Measurements from ENCODE around the gene USP54. TPM values are rescaled to one million over a fixed set of nuclear protein-coding genes. Genes with fewer than 3 reads are reported as not detected.

USP54 gene
- total and polyA plus RNA-seq, 9 of the 15 experiments (the other 6 are each of a cell fraction or from before 2014, with no cell fraction given) = 3.8 to 40.1 (median 16.9) TPM

DNA sequence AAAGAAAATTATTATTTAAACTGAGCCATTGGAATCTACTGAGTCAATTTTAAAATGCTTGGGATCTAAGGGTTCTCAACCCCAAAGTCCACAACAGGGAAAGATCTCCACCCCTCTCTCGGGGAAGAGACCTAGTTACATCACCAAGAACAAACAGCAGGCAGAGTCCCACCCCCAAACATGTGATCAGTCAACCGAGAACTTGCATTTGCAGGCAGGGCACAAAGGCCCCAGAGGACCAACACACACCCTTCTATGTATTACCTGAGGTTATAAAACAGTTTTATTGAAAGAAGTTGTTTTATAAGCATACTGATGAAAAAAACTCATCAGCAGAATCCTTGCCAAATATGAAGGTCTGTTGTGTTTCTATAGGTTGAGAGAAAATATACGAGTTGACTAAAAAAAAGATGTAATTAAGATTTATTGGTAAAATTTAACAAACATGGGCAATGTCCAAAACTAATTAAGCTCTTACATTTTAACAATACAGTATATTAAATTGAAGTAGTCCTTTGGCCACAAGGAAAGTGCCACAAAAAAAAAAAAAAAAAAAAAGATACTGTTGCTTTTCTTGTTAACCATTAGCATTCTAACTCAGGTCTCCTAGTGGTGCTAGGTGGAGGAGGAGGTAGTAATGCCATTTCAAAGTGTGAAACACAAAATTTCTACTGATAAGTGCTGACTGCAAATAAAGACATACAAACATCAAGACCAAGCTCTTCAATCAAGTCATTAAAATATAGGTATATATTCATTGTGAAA is 975 bp upstream of the USP54 start (continued):
- TF ChIP-seq ZNF644 (tag; IDR thresholded peaks at IDR 0.05; ENCODE audit: low read depth) (0 out of 2 replicates have a peak, but pooled peaks have one; percentile 60), RCOR1 (IDR thresholded peaks at IDR 0.05; ENCODE audit: borderline replicate concordance in 1 of 2, low read depth in 2 of 2, low read length in 2 of 2) (peak in 1 of 2 experiments; percentile 77; a peak in 1 of 4 replicates), TFE3 (CRISPR knock-in tag; IDR thresholded peaks at IDR 0.05) (peak; percentile 25; the same call in 1 of the 2 replicates), JUN (IDR thresholded peaks at IDR 0.05; ENCODE audit: borderline replicate concordance, low read depth, low read length) (0 out of 2 replicates have a peak, but pooled peaks have one; percentile 59), JUN (CRISPR knock-in tag; IDR thresholded peaks at IDR 0.05; ENCODE audit: borderline replicate concordance) (no peak), ELF4 (CRISPR knock-in tag; IDR thresholded peaks at IDR 0.05) (no peak), ZNF197 (CRISPR knock-in tag; IDR thresholded peaks at IDR 0.05; ENCODE audit: low read depth) (no peak), AFF1 (IDR thresholded peaks at IDR 0.05; ENCODE audit: low read depth in 1 of 2, partially characterized antibody in 2 of 2) (peak; percentile 14 to 27), PTRF (tag; IDR thresholded peaks at IDR 0.05) (no peak), ZNF311 (CRISPR knock-in tag; IDR thresholded peaks at IDR 0.05) (no peak), RAD51 (IDR thresholded peaks at IDR 0.05; ENCODE audit: borderline replicate concordance, low read depth) (peak; percentile 73), SP1 (CRISPR knock-in tag; IDR thresholded peaks at IDR 0.05) (peak; percentile 22; the same call in 1 of the 2 replicates), EP300 (IDR thresholded peaks at IDR 0.05; ENCODE audit: low read length) (0 out of 2 replicates have a peak, but pooled peaks have one; percentile 18), HNRNPH1 (optimal IDR thresholded peaks at IDR 0.05; ENCODE audit: low read depth, low read length) (no peak), HMBOX1 (IDR thresholded peaks at IDR 0.05) (peak; percentile 44), NFRKB (IDR thresholded peaks at IDR 0.05; ENCODE audit: low read depth) (0 out of 2 replicates have a peak, but pooled peaks have one; percentile 28)
- TF ChIP-seq, protein P1, sequence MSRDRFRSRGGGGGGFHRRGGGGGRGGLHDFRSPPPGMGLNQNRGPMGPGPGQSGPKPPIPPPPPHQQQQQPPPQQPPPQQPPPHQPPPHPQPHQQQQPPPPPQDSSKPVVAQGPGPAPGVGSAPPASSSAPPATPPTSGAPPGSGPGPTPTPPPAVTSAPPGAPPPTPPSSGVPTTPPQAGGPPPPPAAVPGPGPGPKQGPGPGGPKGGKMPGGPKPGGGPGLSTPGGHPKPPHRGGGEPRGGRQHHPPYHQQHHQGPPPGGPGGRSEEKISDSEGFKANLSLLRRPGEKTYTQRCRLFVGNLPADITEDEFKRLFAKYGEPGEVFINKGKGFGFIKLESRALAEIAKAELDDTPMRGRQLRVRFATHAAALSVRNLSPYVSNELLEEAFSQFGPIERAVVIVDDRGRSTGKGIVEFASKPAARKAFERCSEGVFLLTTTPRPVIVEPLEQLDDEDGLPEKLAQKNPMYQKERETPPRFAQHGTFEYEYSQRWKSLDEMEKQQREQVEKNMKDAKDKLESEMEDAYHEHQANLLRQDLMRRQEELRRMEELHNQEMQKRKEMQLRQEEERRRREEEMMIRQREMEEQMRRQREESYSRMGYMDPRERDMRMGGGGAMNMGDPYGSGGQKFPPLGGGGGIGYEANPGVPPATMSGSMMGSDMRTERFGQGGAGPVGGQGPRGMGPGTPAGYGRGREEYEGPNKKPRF (IDR thresholded peaks at IDR 0.05; ENCODE audit: low read depth, low read length) = no peak

Measured in K562 (cell line).